Smooth muscle cell (in vitro differentiated cells): ENCODE results near the gene ARL4C. TPM values are rescaled to one million over a fixed set of nuclear protein-coding genes. Genes with fewer than 3 reads are reported as not detected.

Experiments used
- DNase-seq: peaks from one replicate; lab custom pipeline; 2025; ENCODE audit not compliant: unreplicated experiment; lab: John Stamatoyannopoulos, UW
- H2AFZ ChIP-seq: fragments of 200-600 bp; sonication (generic); 2 replicates; pipeline ENCODE4 v1.6.0; 2016; ENCODE audit warnings: antibody characterized with exemption, low read depth, mild to moderate bottlenecking
- H3F3A ChIP-seq: fragments of 200-600 bp; sonication (generic); 2 replicates; pipeline ENCODE4 v1.6.0; 2017; ENCODE audit warnings: antibody characterized with exemption, low read depth
- H3K27ac ChIP-seq: fragments of 200-600 bp; sonication (generic); 2 replicates; pipeline ENCODE4 v1.5.1; 2016; ENCODE audit warnings: low read depth, mild to moderate bottlenecking
- H3K27me3 ChIP-seq: fragments of 200-600 bp; sonication (generic); 2 replicates; pipeline ENCODE4 v1.6.1; 2016; ENCODE audit warnings: low read depth, mild to moderate bottlenecking
- H3K36me3 ChIP-seq: fragments of 200-600 bp; sonication (generic); 2 replicates; pipeline ENCODE4 v1.5.1; 2016; ENCODE audit warnings: low read depth
- H3K4me1 ChIP-seq: fragments of 200-600 bp; sonication (generic); 2 replicates; pipeline ENCODE4 v1.5.1; 2016; ENCODE audit warnings: low read depth
- H3K4me2 ChIP-seq: fragments of 200-600 bp; sonication (generic); 2 replicates; pipeline ENCODE4 v1.6.0; 2016; ENCODE audit warnings: mild to moderate bottlenecking
- H3K4me3 ChIP-seq: fragments of 200-600 bp; sonication (generic); 2 replicates; pipeline ENCODE4 v1.5.1; 2016; ENCODE audit warnings: mild to moderate bottlenecking
- H3K79me2 ChIP-seq: fragments of 200-600 bp; sonication (generic); 2 replicates; pipeline ENCODE4 v1.6.0; 2016; ENCODE audit warnings: low read depth, mild to moderate bottlenecking
- H3K9ac ChIP-seq: fragments of 200-600 bp; sonication (generic); 2 replicates; pipeline ENCODE4 v1.6.0; 2016; ENCODE audit warnings: low read depth
- H3K9me3 ChIP-seq: fragments of 200-600 bp; sonication (generic); replicated peaks from 2 replicates; pipeline ENCODE4 v1.5.1; 2016; ENCODE audit warnings: low read depth
- H4K20me1 ChIP-seq: fragments of 200-600 bp; sonication (generic); 2 replicates; pipeline ENCODE4 v1.6.0; 2016; ENCODE audit warnings: low read depth
- WGBS: methylation state at CpG from one replicate; pipeline ENCODE4 v1.1.7; 2016; ENCODE audit warnings: low lambda C conversion rate; 5-methylcytosine and 5-hydroxymethylcytosine counted together
- polyA plus RNA-seq: library from polyadenylated mRNA; unstranded; fragments of >200 nt; fragmentation: Nextera tagmentation; extraction: Ambion mirVana; gene quantifications from 2 replicates; pipeline ENCODE4 v1.2.1, GENCODE V29; 2016
- total RNA-seq: library from RNA; depleted of rRNA; stranded (reverse); fragments of >200 nt; gene quantifications from 2 replicates; pipeline ENCODE4 v1.2.3, GENCODE V29; 2014
- TF ChIP-seq, protein P1 (sequence below): fragments of 200-600 bp; sonication (generic); IDR thresholded peaks from 2 replicates; pipeline ENCODE4 v1.5.1; 2017; ENCODE audit warnings: borderline replicate concordance, mild to moderate bottlenecking, antibody characterized with exemption; ENCODE audit not compliant: insufficient read depth, poor library complexity, severe bottlenecking

ARL4C gene
- total and polyA plus RNA-seq, 2 experiments from 2014 or later: 8.0 to 9.5 TPM

GRCh38 chr2:234518986-234519642 is 22.2 kb upstream of the ARL4C start:
- H3F3A ChIP-seq: no peaks in the 10 kb centered on the region
- no peaks in the 10 kb centered on the region for H3K9me3 ChIP-seq
- no peak overlapping the region for H2AFZ ChIP-seq
- TF ChIP-seq, protein P1, sequence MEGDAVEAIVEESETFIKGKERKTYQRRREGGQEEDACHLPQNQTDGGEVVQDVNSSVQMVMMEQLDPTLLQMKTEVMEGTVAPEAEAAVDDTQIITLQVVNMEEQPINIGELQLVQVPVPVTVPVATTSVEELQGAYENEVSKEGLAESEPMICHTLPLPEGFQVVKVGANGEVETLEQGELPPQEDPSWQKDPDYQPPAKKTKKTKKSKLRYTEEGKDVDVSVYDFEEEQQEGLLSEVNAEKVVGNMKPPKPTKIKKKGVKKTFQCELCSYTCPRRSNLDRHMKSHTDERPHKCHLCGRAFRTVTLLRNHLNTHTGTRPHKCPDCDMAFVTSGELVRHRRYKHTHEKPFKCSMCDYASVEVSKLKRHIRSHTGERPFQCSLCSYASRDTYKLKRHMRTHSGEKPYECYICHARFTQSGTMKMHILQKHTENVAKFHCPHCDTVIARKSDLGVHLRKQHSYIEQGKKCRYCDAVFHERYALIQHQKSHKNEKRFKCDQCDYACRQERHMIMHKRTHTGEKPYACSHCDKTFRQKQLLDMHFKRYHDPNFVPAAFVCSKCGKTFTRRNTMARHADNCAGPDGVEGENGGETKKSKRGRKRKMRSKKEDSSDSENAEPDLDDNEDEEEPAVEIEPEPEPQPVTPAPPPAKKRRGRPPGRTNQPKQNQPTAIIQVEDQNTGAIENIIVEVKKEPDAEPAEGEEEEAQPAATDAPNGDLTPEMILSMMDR: no peak
- H3K27me3 ChIP-seq: no peaks in the 10 kb centered on the region
- no peaks in the 10 kb centered on the region for H3K79me2 ChIP-seq
- no peak overlapping the region for H3K4me3 ChIP-seq
- no peaks in the 10 kb centered on the region for H3K4me1 ChIP-seq
- H3K9ac ChIP-seq: no peak overlapping the region
- H4K20me1 ChIP-seq: no peaks in the 10 kb centered on the region
- H3K36me3 ChIP-seq: no peaks in the 10 kb centered on the region
- H3K27ac ChIP-seq: no peak overlapping the region
- DNase-seq: no peak
- no peak overlapping the region for H3K4me2 ChIP-seq
- WGBS: 89% methylated on average over 5 of the region's 5 CpGs

DNA sequence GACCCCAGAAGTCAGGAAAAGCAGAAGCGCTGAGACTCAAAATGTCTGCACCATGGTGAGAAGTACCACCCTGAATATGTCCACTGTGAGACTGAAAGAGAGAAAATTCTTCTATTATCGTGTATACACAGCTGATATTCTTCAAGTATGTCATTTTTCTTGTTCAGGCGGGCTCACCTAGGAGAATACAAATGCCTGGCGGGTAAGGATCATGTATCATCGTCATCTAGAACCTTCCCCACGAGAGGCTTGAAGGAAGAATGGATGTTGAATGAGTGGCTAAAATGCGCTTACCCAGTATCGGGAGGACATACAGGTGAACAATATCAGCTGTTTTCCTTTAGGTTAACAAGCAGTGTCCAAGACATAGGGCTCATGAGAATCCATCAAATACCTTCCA is 21.1 kb upstream of the ARL4C start:
- H3K4me2 ChIP-seq: no peak overlapping the region
- H3K9me3 ChIP-seq: no peaks in the 10 kb centered on the region
- H3K27me3 ChIP-seq: no peaks in the 10 kb centered on the region
- peaks cover 6% of the 10 kb centered on the region for H3F3A ChIP-seq
- no peak for DNase-seq
- TF ChIP-seq, protein P1: no peak
- H3K4me3 ChIP-seq: no peak overlapping the region
- no peaks in the 10 kb centered on the region for H3K4me1 ChIP-seq
- no peaks in the 10 kb centered on the region for H3K36me3 ChIP-seq
- H4K20me1 ChIP-seq: no peaks in the 10 kb centered on the region
- H3K79me2 ChIP-seq: no peaks in the 10 kb centered on the region
- H2AFZ ChIP-seq: no peak overlapping the region
- WGBS: 95% methylated on average over 8 of the region's 8 CpGs
- no peak overlapping the region for H3K9ac ChIP-seq
- H3K27ac ChIP-seq: no peak overlapping the region

GRCh38 chr2:234514873-234515638 is 18.2 kb upstream of the ARL4C start:
- no peaks in the 10 kb centered on the region for H3K36me3 ChIP-seq
- no peaks in the 10 kb centered on the region for H3K9me3 ChIP-seq
- H3K4me1 ChIP-seq: no peaks in the 10 kb centered on the region
- H2AFZ ChIP-seq: no peak overlapping the region
- peaks cover 4% of the 10 kb centered on the region for H3K27me3 ChIP-seq
- TF ChIP-seq, protein P1: no peak
- H3K27ac ChIP-seq: no peak overlapping the region
- no peak overlapping the region for H3K4me2 ChIP-seq
- WGBS: 91% methylated on average over 10 of the region's 16 CpGs
- H3K79me2 ChIP-seq: no peaks in the 10 kb centered on the region
- H4K20me1 ChIP-seq: no peaks in the 10 kb centered on the region
- H3K4me3 ChIP-seq: no peak overlapping the region
- no peak overlapping the region for H3K9ac ChIP-seq
- no peak for DNase-seq
- H3F3A ChIP-seq: peaks cover 6% of the 10 kb centered on the region
